GM18519 (cell line): ENCODE results near the gene IRF2.

Experiments
- ATAC-seq: cut with Tn5 transposase; IDR thresholded peaks from one replicate; pipeline ENCODE4 v1.9.1; 2021; ENCODE audit warnings: mild to moderate bottlenecking, moderate library complexity; ENCODE audit not compliant: unreplicated experiment, low FRiP score

IRF2 gene

GRCh38 chr4:184433258-184433892, 41.0 kb downstream of the IRF2 start:
- no peak for ATAC-seq

GRCh38 chr4:184432127-184432922, 42.0 kb downstream of the IRF2 start:
- ATAC-seq: no peak

GRCh38 chr4:184430163-184430562, 44.2 kb downstream of the IRF2 start:
- ATAC-seq: no peak

GRCh38 chr4:184428787-184429186, 45.6 kb downstream of the IRF2 start:
- no peak for ATAC-seq

GRCh38 chr4:184427687-184428086, 46.7 kb downstream of the IRF2 start:
- ATAC-seq: no peak

- ATAC-seq: no peak
Observed at GRCh38 chr4:184427093-184427492, 47.3 kb downstream of the IRF2 start.

GRCh38 chr4:184424993-184425758, 49.2 kb downstream of the IRF2 start:
- ATAC-seq: no peak

- no peak for ATAC-seq
Observed at GRCh38 chr4:184424279-184424678, 50.1 kb downstream of the IRF2 start.

GRCh38 chr4:184423003-184423686, 51.2 kb downstream of the IRF2 start:
- ATAC-seq: no peak

GRCh38 chr4:184422378-184422777, 52.0 kb downstream of the IRF2 start:
- no peak for ATAC-seq

- no peak for ATAC-seq
Observed at GRCh38 chr4:184421533-184422155, 52.7 kb downstream of the IRF2 start.

GRCh38 chr4:184420881-184421416, 53.4 kb downstream of the IRF2 start:
- ATAC-seq: peak; percentile 43

- ATAC-seq: no peak
Observed at GRCh38 chr4:184420402-184420801, 53.9 kb downstream of the IRF2 start.

GRCh38 chr4:184419976-184420375, 54.4 kb downstream of the IRF2 start:
- ATAC-seq: no peak

GRCh38 chr4:184417802-184418511, 56.4 kb downstream of the IRF2 start:
- ATAC-seq: peak; percentile 57

GRCh38 chr4:184416913-184417734, 57.2 kb downstream of the IRF2 start:
- ATAC-seq: peak; percentile 27

- ATAC-seq: no peak
Observed at GRCh38 chr4:184415071-184415470, 59.3 kb downstream of the IRF2 start.

GRCh38 chr4:184413261-184414046, 60.9 kb downstream of the IRF2 start:
- no peak for ATAC-seq
